Choroid plexus epithelial cell (primary cell): Measurements from ENCODE around the gene RERE.
A peak's percentile ranks its signal among the peaks of the same experiment; 100 is the strongest.

Experiments
- DNase-seq: peaks from one replicate; pipeline ENCODE4 v3.0.0-alpha.2; 2010; ENCODE audit warnings: low read depth
- H3K4me3 ChIP-seq: 2 replicates; pipeline ENCODE4 v1.5.1; 2011; ENCODE audit warnings: low read depth, mild to moderate bottlenecking, control low read depth, low read length, moderate library complexity
- TF ChIP-seq, protein P1 (sequence below): conservative IDR thresholded peaks from 2 replicates; pipeline ENCODE4 v1.5.1; 2011; ENCODE audit warnings: low read depth, mild to moderate bottlenecking, control low read depth, inconsistent platforms, low read length, moderate library complexity

Gene RERE

DNA sequence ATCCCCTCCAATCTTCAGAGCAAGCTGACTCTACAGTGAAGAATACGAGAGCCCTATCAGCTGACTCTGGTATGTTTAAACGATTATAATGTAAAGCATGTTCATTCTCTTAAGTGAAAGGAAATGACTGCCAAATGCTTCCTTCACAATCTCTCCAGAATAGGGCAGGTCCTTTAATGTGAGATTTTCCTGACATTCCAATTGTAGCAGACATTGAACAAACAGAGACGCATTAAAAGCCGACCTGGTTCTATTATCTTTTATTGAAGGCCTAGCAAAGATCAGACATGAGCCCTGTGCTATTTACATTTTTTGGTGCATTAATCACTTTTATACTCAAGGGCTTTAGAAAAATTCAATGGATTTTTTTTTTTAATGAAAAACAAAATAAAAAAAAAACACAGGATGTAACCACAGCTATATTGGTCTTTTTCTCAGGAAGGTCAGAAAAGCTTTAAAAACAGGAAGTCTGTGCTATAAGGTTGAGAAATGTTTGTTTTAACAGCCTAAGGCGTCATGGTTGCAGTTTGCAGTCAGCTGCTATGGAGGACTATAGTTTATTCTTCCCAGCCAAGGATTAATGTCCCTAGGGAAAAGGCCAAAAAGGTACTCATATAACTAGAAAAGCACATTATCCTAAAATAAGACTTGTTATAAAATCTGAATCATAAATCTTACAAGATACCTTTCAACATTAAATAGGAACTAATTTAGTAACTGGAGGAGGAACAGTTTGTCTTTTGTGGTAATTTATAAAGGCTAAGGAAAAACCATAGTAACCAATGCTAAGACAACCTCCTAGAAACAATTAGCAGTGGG, 104.8 kb downstream of the RERE start:
- peak; percentile 92 for DNase-seq
- no peak overlapping the region for H3K4me3 ChIP-seq
- TF ChIP-seq, protein P1, sequence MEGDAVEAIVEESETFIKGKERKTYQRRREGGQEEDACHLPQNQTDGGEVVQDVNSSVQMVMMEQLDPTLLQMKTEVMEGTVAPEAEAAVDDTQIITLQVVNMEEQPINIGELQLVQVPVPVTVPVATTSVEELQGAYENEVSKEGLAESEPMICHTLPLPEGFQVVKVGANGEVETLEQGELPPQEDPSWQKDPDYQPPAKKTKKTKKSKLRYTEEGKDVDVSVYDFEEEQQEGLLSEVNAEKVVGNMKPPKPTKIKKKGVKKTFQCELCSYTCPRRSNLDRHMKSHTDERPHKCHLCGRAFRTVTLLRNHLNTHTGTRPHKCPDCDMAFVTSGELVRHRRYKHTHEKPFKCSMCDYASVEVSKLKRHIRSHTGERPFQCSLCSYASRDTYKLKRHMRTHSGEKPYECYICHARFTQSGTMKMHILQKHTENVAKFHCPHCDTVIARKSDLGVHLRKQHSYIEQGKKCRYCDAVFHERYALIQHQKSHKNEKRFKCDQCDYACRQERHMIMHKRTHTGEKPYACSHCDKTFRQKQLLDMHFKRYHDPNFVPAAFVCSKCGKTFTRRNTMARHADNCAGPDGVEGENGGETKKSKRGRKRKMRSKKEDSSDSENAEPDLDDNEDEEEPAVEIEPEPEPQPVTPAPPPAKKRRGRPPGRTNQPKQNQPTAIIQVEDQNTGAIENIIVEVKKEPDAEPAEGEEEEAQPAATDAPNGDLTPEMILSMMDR: no peak

DNA sequence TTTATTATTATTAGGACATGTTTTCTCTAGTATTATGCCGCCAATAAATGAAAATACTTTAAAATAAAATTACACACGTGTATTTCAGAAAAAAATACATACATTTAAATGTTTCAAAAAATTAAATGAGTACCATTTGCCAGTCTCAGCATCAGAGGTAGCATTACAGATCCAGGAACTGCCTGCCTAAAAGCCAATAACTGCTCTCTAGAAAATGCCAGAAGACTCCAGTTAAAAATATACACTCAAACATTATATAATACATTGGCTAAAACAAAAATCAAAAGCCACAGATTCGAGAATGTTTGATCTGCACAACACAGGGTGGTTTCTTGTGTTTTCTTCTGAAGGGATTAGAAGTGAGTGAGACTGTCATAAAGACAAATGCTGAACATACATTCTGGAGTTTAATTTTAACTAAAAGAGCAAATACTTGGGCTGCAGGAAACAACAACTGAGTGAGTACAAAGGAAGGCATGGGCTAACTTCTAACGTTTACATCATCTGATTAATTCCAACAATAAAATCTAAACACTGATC, 105.5 kb downstream of the RERE start:
- no peak for DNase-seq
- TF ChIP-seq, protein P1: no peak
- H3K4me3 ChIP-seq: no peak overlapping the region

DNA sequence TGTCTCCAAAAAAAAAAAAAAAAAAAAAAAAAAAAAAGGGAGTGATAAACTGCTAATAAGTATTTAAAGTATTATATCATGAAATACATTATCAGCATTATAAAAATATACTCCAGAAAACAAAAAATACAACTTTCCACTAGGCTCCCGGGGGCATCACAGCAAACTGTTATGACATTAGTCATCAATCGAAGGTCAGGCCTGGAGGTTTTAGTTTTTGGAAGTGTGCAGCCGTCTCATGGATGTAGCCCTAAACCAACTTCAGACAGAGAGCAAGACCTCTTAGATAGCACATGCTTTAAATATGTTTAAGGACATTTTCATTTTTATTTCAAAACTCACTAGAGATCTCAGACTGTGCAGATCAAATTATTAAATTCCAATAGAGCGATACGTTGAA, 106.3 kb downstream of the RERE start:
- peak; percentile 52 for DNase-seq
- H3K4me3 ChIP-seq: no peak overlapping the region
- TF ChIP-seq, protein P1: no peak

DNA sequence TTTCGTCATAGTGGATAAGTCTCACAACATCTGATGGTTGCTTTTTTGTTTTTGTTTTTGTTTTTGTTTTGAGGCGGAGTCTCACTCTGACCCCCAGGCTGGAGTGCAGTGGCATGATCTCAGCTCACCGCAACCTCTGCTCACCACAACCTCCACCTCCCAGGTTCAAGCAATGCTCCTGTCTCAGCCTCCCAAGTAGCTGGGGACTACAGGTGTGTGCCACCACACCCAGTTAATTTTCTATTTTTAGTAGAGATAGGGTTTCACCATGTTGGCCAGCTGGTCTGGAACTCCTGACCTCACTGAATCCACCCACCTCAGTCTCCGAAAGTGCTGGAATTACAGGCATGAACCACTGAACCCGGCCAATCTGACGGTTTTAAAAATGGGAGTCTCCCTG, 109.2 kb downstream of the RERE start:
- TF ChIP-seq, protein P1: no peak

DNA sequence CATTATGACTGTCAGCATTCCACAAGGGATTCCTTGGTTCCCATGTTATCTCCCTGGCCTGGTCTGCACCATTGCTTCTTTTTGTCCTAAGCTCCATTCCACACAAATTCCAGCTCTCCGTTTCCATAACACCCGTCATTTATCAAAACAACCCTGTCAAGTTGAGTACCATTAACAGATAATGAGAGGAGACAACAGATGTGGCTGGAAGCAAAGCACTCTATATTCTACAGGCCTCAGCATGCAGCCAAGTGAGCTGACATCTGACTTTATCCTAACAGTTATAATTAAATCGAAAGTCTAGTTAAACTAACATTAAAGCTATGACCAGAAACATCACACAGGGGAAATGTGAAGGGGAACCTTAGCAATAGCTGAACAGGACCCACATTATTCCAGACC, 110.4 kb downstream of the RERE start:
- H3K4me3 ChIP-seq: no peak overlapping the region
- TF ChIP-seq, protein P1: no peak
- peak; percentile 57 for DNase-seq

More for the DNA sequence above, 109.2 kb downstream of the RERE start:
- no peak for DNase-seq
- H3K4me3 ChIP-seq: no peak overlapping the region

DNA sequence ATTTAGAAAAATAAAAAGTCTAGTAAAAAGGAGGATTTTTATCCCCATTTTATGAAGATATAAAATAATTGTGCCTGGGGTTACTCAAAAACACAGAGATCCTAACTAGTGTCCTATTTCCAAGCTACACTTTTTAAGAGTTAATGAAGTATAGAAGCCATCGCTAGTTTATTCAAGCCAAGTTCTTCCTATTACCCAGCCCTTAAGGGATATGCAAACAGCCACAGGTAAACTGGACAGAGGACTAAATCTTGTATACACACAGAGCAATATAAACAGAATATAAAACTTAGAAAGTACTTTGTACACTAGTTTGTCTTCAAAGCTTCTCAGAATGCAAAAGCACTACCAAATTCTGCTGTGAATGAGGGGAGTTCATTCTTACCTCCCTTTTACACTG, 111.1 kb downstream of the RERE start:
- H3K4me3 ChIP-seq: no peak overlapping the region
- no peak for DNase-seq
- TF ChIP-seq, protein P1: no peak
